Calu3 (cell line): Measurements from ENCODE around the gene EMCN. TPM values are rescaled to one million over a fixed set of nuclear protein-coding genes. Genes with fewer than 3 reads are reported as not detected.
A peak's percentile ranks its signal among the peaks of the same experiment; 100 is the strongest.

Source experiments
- BruUV-seq: library from RNA; stranded (reverse); fragments of 400-500 nt; replicated peaks from 2 replicates; lab custom pipeline; 2021; lab: Mats Ljungman, UMichigan
- CTCF ChIA-PET: fragments of 300-600 bp; sonication (Branson Sonifier 250); formaldehyde crosslinking; loops from one replicate; lab custom pipeline; 2022; ENCODE audit warnings: antibody characterized with exemption; lab: Charles Lee
- DNase-seq: peaks from one replicate; pipeline ENCODE4 v3.0.0; 2022
- H3K27ac Mint-ChIP-seq: one replicate; pipeline ENCODE4 v1.8.0; 2022; ENCODE audit warnings: mixed read lengths; ENCODE audit not compliant: unreplicated experiment
- H3K27me3 Mint-ChIP-seq: one replicate; pipeline ENCODE4 v1.8.0; 2022; ENCODE audit warnings: mixed read lengths; ENCODE audit not compliant: unreplicated experiment
- H3K36me3 Mint-ChIP-seq: one replicate; pipeline ENCODE4 v1.8.0; 2022; ENCODE audit warnings: mild to moderate bottlenecking, moderate library complexity, mixed read lengths; ENCODE audit not compliant: insufficient read depth, unreplicated experiment
- H3K4me1 Mint-ChIP-seq: one replicate; pipeline ENCODE4 v1.8.0; 2022; ENCODE audit warnings: mild to moderate bottlenecking, low read depth, mixed read lengths; ENCODE audit not compliant: unreplicated experiment
- H3K4me3 Mint-ChIP-seq: one replicate; pipeline ENCODE4 v1.8.0; 2022; ENCODE audit warnings: mild to moderate bottlenecking, low read depth, moderate library complexity, mixed read lengths; ENCODE audit not compliant: unreplicated experiment
- H3K9me3 Mint-ChIP-seq: one replicate; pipeline ENCODE4 v1.8.0; 2022; ENCODE audit warnings: low read depth, mixed read lengths; ENCODE audit not compliant: unreplicated experiment
- intact Hi-C: fragments of 100-400 bp; cut with micrococcal nuclease; formaldehyde crosslinking; loops from one replicate; pipeline ENCODE4 v1.10.0; 2022; ENCODE audit not compliant: unreplicated experiment
- total RNA-seq: library from RNA; stranded (reverse); gene quantifications from 2 replicates; pipeline ENCODE4 v1.2.3, GENCODE V29; 2022
- TF ChIP-seq, protein P1 (sequence below): fragments of 200-600 bp; IDR thresholded peaks from one replicate; pipeline ENCODE4 v1.8.0; 2022; ENCODE audit warnings: antibody characterized with exemption; ENCODE audit not compliant: unreplicated experiment

The EMCN gene
- total RNA-seq, 1 experiment from 2014 or later = not detected

DNA sequence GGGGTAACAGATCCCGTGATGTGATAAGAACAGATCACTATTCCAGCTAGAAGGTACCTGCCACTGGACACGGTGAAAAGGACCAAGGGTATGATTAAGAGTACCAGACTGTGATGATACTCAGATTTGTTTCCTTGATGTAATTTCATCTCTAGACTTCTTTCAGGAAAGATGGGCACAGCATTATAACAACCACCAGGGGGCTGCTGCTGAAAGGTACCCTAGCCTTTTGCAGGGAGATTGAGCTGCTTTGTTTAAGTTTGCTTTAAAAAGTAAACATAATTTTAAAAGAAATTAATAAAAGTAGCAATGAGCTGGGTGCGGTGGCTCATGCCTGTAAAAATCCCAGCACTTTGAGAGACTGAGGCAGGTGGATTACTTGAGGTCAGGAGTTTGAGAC is 145.4 kb downstream of the EMCN start:
- H3K27me3 Mint-ChIP-seq = no peaks in the 10 kb centered on the region
- DNase-seq = peak; percentile 4
- intact Hi-C loops = loop anchor here (10.0 kb wide), 1 partner anchor 278 kb away; no protein-coding TSS in a partner anchor
- H3K4me1 Mint-ChIP-seq = no peaks in the 10 kb centered on the region
- CTCF ChIA-PET = no interaction called here
- H3K36me3 Mint-ChIP-seq = no peaks in the 10 kb centered on the region
- TF ChIP-seq, protein P1, sequence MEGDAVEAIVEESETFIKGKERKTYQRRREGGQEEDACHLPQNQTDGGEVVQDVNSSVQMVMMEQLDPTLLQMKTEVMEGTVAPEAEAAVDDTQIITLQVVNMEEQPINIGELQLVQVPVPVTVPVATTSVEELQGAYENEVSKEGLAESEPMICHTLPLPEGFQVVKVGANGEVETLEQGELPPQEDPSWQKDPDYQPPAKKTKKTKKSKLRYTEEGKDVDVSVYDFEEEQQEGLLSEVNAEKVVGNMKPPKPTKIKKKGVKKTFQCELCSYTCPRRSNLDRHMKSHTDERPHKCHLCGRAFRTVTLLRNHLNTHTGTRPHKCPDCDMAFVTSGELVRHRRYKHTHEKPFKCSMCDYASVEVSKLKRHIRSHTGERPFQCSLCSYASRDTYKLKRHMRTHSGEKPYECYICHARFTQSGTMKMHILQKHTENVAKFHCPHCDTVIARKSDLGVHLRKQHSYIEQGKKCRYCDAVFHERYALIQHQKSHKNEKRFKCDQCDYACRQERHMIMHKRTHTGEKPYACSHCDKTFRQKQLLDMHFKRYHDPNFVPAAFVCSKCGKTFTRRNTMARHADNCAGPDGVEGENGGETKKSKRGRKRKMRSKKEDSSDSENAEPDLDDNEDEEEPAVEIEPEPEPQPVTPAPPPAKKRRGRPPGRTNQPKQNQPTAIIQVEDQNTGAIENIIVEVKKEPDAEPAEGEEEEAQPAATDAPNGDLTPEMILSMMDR = no peak
- no peak overlapping the region for H3K4me3 Mint-ChIP-seq
- peaks cover 4% of the 10 kb centered on the region for H3K9me3 Mint-ChIP-seq
- H3K27ac Mint-ChIP-seq = no peak overlapping the region
- BruUV-seq = no TSS peak

DNA sequence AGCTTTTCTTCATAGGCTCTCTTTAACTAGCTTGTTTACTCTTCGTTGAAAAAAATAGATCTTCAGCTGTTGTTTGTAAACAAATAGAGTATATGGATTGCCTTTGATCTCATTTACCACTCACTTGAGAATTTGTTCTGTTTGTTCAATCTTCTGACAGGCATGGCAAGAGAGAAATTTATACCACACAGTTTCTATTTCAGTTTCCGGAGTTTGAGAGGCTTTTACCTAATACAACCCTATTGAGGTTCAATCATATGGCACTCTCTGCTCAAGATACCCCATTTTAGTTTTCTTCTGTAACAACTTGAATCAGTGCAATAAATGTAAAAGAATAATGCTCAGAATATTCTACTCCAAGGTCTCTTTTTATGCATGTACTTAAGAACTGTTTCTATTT is 148.0 kb downstream of the EMCN start:
- CTCF ChIA-PET = no interaction called here
- no peak for DNase-seq
- TF ChIP-seq, protein P1 = no peak
- Mint-ChIP-seq H3K9me3 (peaks cover 4% of the 10 kb centered on the region), H3K27ac (no peak overlapping the region), H3K27me3 (no peaks in the 10 kb centered on the region), H3K4me1 (no peaks in the 10 kb centered on the region), H3K36me3 (no peaks in the 10 kb centered on the region), H3K4me3 (no peak overlapping the region)
- intact Hi-C loops = loop anchor here (10.0 kb wide), 1 partner anchor 275 kb away; no protein-coding TSS in a partner anchor
- BruUV-seq = no TSS peak

DNA sequence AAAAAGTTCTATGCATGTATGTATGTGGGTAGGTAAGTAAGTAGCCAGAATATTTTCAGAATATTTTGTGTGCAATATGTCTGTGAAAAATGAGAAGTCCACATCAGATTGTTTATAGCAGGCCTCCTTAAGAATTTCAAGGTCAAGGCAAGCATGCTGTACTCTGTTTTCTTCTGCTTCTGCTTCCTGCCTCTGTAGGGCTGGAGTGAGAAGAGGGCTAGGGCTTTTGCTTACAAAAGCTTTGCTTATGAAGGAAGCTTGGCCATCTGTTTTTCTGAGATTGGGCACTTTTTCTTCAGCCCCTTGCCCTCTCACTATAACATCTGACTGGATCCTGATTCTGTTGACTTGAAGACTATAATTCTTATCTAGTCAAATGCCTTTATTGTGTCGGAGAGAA is 150.4 kb downstream of the EMCN start:
- Mint-ChIP-seq H3K27ac (no peak overlapping the region), H3K9me3 (peaks cover 4% of the 10 kb centered on the region), H3K36me3 (no peaks in the 10 kb centered on the region), H3K4me1 (no peaks in the 10 kb centered on the region), H3K4me3 (no peak overlapping the region), H3K27me3 (no peaks in the 10 kb centered on the region)
- BruUV-seq = no TSS peak
- CTCF ChIA-PET = no interaction called here
- no peak for DNase-seq
- TF ChIP-seq, protein P1 = no peak
- intact Hi-C loops = no loop called here

- intact Hi-C loops = no loop called here
- H3K27me3 Mint-ChIP-seq = no peaks in the 10 kb centered on the region
These were observed 151.6 kb downstream of the EMCN start for GRCh38 chr4:100366213-100366612.

More at GRCh38 chr4:100366213-100366612, 151.6 kb downstream of the EMCN start:
- TF ChIP-seq, protein P1 = no peak
- no peak overlapping the region for H3K27ac Mint-ChIP-seq
- CTCF ChIA-PET = no interaction called here
- H3K9me3 Mint-ChIP-seq = peaks cover 4% of the 10 kb centered on the region
- no peak overlapping the region for H3K4me3 Mint-ChIP-seq
- no peaks in the 10 kb centered on the region for H3K36me3 Mint-ChIP-seq
- DNase-seq = no peak
- no peaks in the 10 kb centered on the region for H3K4me1 Mint-ChIP-seq
- no TSS peak for BruUV-seq
